ENCODE data around the gene AP2B1.

Gene AP2B1

GRCh38 chr17:35773679-35774425, 186.7 kb downstream of the AP2B1 start:
- no peak for DNase-seq (ENCODE audit: low read depth in 2 of 2)

GRCh38 chr17:35774499-35774898, 187.4 kb downstream of the AP2B1 start:
- DNase-seq (ENCODE audit: low read depth in 2 of 2): no peak

- DNase-seq (ENCODE audit: low read depth in 2 of 2): no peak
Measured at GRCh38 chr17:35775039-35775438, 187.9 kb downstream of the AP2B1 start.

DNA sequence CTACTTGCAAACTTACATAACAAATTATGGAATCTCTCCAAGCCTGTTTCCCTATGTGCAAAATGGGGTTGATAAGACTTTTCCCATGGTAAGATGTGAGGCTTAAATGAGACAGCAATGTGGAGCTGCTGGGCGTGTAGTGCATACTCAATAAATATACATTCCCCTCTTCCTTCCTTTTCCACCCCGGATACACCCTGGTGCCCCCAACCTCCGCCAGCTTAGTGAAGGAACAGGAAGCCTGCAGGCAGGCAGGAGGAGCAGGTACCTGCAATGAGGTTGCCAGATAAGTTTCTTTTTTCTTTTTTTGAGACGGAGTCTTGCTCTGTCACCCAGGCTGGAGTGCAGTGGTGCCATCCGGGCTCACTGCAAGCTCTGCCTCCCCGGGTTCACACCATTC, 188.5 kb downstream of the AP2B1 start:
- DNase-seq (ENCODE audit: low read depth in 2 of 2): no peak
